Lower leg skin (tissue), 3 donors: ENCODE results near the gene VANGL2.

Experiments used
- CTCF ChIP-seq, 3 donors: fragments of 450-650 bp; IDR thresholded peaks; one replicate each; pipeline ENCODE4 v1.5.1; 2016; ENCODE audit warnings: antibody characterized with exemption in 3 of 3, mild to moderate bottlenecking in 3 of 3, moderate library complexity in 2 of 3
- POLR2A ChIP-seq, 2 donors: fragments of 450-650 bp; IDR thresholded peaks; one replicate each; pipeline ENCODE4 v1.6.1; 2016 to 2017; ENCODE audit warnings: antibody characterized with exemption in 2 of 2, mild to moderate bottlenecking in 1 of 2, moderate library complexity in 1 of 2

- no peak for TF ChIP-seq CTCF (IDR thresholded peaks at IDR 0.05)
- TF ChIP-seq POLR2A (IDR thresholded peaks at IDR 0.05): no peak
Observed at GRCh38 chr1:160427625-160428024, 27.3 kb downstream of the VANGL2 start.
